ENCODE measurements around the gene MIS18A.
"Not testable (repeated sequence)": the region's sequence is repeated elsewhere in the genome, so short reads cannot be mapped to it uniquely, and the experiment has no call there.

The MIS18A gene

DNA sequence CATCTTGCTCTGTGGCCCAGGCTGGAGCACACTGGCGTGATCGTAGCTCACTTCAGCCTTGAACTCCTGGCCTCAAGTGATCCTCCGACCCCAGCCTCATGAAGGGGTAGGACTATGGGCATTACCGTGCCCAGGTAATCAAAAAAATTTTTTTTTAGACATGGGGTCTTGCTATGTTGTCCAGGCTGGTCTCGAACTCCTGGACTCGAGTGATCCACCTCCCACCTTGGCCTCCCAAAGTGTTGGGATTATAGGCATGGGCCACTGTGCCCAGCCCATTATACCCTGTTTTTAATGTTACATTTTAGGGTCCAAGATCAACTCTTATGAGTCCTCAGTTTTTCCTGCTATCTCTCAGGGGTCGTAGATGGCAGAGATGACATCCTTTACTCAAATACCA is 26.1 kb upstream of the MIS18A start:
- DNase-seq (ENCODE audit: low spot score), result no peak

DNA sequence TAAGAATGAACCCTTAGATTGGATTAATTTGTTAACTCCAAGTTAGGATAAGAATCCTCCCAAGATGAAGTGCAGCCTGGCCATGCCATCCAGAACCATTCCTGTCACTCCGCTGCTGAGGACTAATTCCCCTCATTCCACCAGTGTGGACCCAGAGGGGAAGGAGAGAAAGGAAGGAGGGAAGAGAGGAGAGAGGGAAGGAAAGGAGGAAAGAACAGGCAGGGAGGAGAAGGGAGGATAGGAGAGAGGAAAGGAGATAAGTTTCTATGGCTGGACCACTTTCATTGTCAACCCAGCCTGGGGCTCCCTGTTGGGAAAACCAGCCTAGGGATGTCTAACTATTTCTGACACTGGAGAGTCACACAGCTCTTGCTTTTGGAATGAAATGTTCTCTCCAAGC is 24.5 kb upstream of the MIS18A start:
- DNase-seq (ENCODE audit: low spot score), result no peak

- DNase-seq (ENCODE audit: low spot score), result no peak
Observed at GRCh38 chr21:32302560-32302959, 23.7 kb upstream of the MIS18A start.

DNA sequence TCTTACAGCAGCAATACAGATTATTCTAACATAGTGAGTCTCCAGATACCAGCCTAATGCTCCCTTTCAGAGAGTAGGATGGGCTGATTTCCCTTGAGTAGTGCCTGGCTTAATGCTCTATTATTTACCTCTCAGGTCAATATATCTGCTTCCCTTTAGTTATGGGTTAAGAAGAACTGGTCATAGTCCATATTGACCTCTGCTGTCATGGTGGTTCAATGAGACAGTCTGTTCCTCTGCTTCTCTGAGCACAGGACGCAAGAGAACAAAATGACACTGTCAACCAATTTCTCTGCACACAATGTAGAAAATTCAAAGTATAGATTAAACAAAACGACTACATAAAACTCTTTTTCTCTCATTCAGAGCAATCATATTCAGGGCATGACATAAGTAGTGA is 22.7 kb upstream of the MIS18A start:
- DNase-seq (ENCODE audit: low spot score), result no peak

GRCh38 chr21:32300117-32300681 is 21.4 kb upstream of the MIS18A start:
- no peak for DNase-seq (ENCODE audit: low spot score)

DNA sequence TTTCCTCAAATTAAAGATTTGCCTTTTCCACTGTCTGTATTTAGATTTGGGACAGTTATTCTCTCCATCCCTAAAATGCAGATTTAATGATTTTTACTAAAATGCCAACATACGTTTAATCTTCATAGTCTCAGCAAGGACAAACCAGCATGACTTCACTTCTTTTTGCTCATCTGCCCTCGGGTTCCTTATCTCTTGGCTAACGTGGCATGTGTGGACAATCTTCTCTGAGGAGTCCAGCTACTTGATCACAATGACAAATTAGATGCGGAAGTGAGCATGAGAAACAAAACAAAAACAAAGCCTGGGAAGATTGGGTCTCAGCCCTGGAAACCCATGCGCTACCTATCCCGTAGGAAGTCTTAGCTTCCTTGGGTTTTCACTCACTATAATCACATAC is 20.8 kb upstream of the MIS18A start:
- DNase-seq (ENCODE audit: low spot score), result no peak

DNA sequence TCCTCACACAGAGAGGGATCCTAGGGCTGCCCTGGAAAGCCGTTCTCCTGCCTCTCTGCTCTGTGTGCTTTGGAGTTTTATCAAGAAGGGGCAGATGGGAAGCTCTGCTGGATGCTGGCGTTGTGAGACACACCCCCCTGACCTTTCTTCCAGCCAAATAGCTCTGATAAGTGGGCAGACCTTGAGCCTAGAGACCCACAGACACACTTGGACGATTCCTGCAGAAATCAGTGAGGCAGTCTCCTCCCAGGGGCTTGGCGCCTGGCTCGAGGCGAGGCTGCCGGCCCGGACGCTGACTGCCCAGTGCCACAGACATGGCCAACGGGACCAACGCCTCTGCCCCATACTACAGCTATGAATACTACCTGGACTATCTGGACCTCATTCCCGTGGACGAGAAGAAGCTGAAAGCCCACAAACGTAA is 19.8 kb upstream of the MIS18A start, which contains the start of gene MRAP:
Gene MRAP (plus strand): TSS at position 198 of the 424 bp plus-strand sequence. CDS start 117 bp downstream, at position 315.
- no peak for DNase-seq (ENCODE audit: low spot score)

DNA sequence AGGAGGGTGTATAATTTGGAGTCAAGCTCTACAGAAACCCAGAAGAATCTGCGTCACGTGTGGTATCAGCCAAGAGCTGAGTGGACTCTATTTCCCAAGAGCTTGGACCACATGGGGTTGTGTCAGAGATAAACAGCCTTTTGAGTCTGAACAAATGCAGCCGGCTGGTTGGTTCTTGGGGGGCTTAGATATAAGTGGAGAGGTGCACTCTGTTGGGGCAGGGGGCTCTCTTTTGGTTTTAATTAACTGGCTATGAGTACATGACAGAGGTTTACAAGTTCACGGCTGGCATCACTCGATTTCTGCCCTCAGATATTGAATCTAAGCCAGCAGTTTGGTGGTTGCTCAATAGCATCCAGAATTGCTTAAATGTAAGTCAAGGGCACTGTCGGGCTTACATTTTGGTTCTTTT is 19.3 kb upstream of the MIS18A start:
- no peak for DNase-seq (ENCODE audit: low spot score)

GRCh38 chr21:32297449-32297848 is 18.6 kb upstream of the MIS18A start:
- no peak for DNase-seq (ENCODE audit: low spot score)

DNA sequence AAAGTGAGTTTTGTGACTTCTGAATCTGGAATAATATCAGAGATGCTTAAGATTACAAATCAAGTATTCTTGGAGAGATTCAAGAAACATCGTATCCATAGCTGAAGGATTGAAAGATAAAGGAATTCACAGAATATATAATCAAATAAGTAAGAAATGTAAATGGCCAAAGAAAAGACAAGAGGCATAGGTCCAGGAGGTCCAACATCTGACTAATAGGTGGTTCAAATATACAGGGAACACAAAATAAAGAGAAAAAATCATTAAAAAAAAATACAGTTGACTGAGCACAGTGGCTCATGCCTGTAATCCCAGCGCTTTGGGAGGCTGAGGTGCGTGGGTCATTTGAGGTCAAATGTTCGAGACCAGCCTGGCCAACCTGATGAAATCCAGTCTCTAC is 6.6 kb upstream of the MIS18A start:
- no peak for DNase-seq (ENCODE audit: low spot score)

GRCh38 chr21:32282992-32283391 is 4.1 kb upstream of the MIS18A start:
- no peak for DNase-seq (ENCODE audit: low spot score)

GRCh38 chr21:32281531-32281930 is 2.7 kb upstream of the MIS18A start:
- no peak for DNase-seq (ENCODE audit: low spot score)

DNA sequence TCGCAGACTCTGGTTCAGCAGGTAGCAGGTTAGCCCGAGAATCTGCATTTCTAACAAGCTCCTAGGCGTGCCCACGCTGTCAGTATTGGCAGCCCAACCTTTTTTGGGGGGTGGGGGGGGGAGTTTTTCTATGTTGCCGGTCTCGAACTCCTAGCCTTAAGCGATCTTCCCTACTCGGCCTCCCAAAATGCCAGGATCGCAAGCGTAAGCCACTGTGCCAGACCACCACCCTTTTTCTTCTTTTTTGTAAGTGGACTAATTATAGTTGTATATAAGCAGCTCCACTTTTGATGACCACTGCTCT is 480 bp upstream of the MIS18A start:
- no peak for DNase-seq (ENCODE audit: low spot score)

GRCh38 chr21:32278103-32278502 is 746 bp downstream of the MIS18A start:
- DNase-seq (ENCODE audit: low spot score), result no peak

- DNase-seq (ENCODE audit: low spot score), result no peak
Observed at GRCh38 chr21:32276671-32277070, 2.2 kb downstream of the MIS18A start.

DNA sequence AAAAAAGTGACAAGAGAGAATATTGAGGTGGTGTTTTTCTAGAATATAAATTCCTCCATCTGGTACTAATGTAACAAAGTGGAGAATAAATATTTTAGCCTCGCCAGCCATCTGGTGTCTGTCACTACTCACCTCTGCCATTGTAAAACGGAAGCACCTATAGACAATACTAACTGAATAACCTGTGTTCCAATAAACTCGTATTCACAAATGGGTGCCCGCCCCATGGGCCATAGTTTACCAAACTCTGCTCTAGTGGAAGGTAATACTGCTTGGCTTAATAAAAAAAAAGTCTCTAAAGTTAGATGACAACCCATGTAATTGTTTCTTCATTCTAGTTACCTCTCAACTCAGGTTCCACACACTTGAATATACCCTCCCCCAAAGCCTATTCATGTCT is 8.1 kb downstream of the MIS18A start:
- no peak for DNase-seq (ENCODE audit: low spot score)

DNA sequence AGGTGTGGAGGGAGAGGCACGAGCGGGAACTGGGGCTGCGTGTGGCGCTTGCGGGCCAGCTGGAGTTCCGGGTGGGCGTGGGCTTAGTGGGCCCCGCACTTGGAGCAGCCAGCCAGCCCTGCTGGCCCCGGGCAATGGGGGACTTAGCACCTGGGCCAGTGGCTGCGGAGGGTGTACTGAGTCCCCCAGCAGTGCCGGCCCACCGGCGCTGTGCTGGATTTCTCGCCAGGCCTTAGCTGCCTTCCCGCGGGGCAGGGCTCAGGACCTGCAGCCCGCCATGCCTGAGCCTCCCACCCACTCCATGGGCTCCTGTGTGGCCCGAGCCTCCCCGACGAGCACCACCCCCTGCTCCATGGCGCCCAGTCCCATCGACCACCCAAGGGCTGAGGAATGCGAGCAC is 13.5 kb downstream of the MIS18A start:
- not testable (repeated sequence) for DNase-seq (ENCODE audit: low spot score)

- DNase-seq (ENCODE audit: low spot score), result no peak
Observed at GRCh38 chr21:32261929-32262328, 16.9 kb downstream of the MIS18A start.

DNA sequence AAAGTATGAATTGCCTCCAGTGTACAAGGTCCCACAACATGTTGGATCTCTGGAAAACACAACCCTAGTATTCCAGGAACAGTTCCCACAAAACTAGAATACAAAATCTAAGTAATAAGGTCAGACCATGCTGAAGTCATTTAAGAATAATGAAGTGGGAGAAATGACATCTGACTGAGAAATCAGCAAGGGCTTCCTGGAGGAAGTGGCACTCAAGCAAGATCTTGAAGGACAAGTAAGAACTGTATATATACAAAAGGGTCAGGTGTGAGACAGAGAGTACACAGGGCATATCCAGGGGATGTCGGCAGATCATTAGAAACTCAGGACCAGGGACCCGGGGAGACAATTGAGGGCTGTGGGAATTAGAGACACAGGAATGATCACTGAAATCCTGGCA is 18.7 kb downstream of the MIS18A start:
- no peak for DNase-seq (ENCODE audit: low spot score)

- not testable (repeated sequence) for DNase-seq (ENCODE audit: low spot score)
Observed at GRCh38 chr21:32258786-32259048, 20.1 kb downstream of the MIS18A start.

GRCh38 chr21:32257962-32258785 is 20.7 kb downstream of the MIS18A start:
- DNase-seq (ENCODE audit: low spot score), result peak; percentile 93

DNA sequence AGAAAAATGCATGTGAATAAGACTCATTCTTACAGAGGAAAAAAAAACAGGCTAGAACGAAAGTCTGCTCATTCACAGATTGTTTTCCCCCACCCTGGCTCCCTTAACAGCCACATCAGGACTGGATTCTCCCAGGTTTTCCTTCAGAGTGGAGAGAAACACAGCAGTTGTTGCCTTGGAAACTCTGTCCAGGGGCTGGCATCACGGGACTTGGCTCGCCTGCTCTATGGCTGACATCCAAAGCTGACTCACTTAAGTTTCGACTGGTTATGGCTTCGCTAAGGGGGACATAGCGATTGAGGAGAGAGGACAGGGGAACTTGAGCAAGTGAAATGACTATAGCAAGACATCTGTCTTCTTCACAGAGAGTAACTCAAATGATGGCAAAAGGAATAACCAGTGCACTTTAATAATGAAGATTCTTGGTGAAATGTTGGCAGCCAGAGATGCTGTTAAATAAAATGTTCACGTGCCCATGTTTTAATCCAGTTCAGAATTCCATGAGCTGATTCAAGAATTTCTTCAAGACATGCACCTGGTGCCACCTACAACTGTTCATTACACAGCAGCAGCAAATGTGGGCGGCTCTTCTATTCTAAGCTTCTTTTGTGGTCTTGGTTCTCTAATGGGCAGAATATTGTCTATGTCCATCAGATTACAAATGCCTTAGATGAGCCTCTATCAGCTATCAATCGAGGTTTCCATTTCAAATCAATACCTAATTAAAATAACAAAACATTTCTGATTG is 21.8 kb downstream of the MIS18A start:
- peak; percentile 52 for DNase-seq (ENCODE audit: low spot score)

GRCh38 chr21:32256251-32256650 is 22.6 kb downstream of the MIS18A start:
- peak; percentile 8 for DNase-seq (ENCODE audit: low spot score)

Data from pons (tissue), 1 donor.